ENCODE results near the gene YES1.
"Not testable (repeated sequence)": the region's sequence is repeated elsewhere in the genome, so short reads cannot be mapped to it uniquely, and the experiment has no call there.

- TF ChIP-seq, protein P1, sequence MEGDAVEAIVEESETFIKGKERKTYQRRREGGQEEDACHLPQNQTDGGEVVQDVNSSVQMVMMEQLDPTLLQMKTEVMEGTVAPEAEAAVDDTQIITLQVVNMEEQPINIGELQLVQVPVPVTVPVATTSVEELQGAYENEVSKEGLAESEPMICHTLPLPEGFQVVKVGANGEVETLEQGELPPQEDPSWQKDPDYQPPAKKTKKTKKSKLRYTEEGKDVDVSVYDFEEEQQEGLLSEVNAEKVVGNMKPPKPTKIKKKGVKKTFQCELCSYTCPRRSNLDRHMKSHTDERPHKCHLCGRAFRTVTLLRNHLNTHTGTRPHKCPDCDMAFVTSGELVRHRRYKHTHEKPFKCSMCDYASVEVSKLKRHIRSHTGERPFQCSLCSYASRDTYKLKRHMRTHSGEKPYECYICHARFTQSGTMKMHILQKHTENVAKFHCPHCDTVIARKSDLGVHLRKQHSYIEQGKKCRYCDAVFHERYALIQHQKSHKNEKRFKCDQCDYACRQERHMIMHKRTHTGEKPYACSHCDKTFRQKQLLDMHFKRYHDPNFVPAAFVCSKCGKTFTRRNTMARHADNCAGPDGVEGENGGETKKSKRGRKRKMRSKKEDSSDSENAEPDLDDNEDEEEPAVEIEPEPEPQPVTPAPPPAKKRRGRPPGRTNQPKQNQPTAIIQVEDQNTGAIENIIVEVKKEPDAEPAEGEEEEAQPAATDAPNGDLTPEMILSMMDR (IDR thresholded peaks at IDR 0.05) = not testable (repeated sequence)
- TF ChIP-seq EZH2, EZH2phosphoT487 (IDR thresholded peaks at IDR 0.05): not testable (repeated sequence)
Observed at GRCh38 chr18:795383-795782, 16.7 kb downstream of the YES1 start.
